ENCODE results near the gene LEPR.
"Not testable (repeated sequence)": the region's sequence is repeated elsewhere in the genome, so short reads cannot be mapped to it uniquely, and the experiment has no call there.

LEPR gene

DNA sequence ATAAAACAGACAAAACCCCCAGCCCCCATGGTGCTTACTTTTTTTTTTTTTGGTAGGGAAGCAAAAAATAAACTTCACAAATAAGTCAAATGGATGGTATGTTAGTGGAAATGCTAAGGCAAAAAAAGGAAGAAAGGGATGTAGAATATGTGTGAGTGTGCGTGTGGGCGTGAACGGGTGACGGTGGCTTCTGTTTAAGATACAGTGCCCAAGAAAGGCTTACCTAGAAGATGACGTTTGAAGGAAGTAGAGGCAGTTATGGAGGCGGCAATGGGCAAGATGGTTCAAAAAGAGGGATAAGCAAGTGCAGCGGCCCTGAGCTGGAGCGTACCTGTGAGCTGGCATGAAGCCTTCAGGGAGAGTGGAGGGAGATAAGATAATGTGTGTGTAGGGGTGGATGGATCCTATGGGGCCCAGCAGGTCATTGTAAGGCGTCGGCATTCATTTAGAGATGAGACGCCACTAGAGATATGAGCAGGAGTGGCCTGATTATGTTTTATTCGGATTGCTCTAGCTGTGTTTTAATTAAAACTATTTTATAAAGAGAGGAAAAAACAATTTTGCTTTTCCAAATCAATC lies 19.9 kb downstream of the LEPR start:
- H3K4me3 ChIP-seq (ENCODE audit: low read length in 2 of 2): no peak overlapping the region
- H3K36me3 ChIP-seq (ENCODE audit: control insufficient read depth in 2 of 2, insufficient read depth in 2 of 2, low read length in 2 of 2): no peaks in the 10 kb centered on the region
- no peaks in the 10 kb centered on the region for H3K27me3 ChIP-seq (ENCODE audit: control insufficient read depth in 1 of 2, insufficient read depth in 2 of 2, low read length in 2 of 2)
- H3K4me1 ChIP-seq (ENCODE audit: control insufficient read depth, insufficient read depth, low read length): no peaks in the 10 kb centered on the region
- no peaks in the 10 kb centered on the region for H3K9me3 ChIP-seq (ENCODE audit: control insufficient read depth in 2 of 2, low read length in 2 of 2)
- no peak overlapping the region for H3K9ac ChIP-seq (ENCODE audit: low read length in 2 of 2)
- H3K27ac ChIP-seq (ENCODE audit: low read length): no peak overlapping the region

GRCh38 chr1:65440915-65441314 lies 20.4 kb downstream of the LEPR start:
- no peaks in the 10 kb centered on the region for H3K27me3 ChIP-seq (ENCODE audit: control insufficient read depth in 1 of 2, insufficient read depth in 2 of 2, low read length in 2 of 2)
- H3K4me1 ChIP-seq (ENCODE audit: control insufficient read depth, insufficient read depth, low read length): no peaks in the 10 kb centered on the region
- H3K36me3 ChIP-seq (ENCODE audit: control insufficient read depth in 2 of 2, insufficient read depth in 2 of 2, low read length in 2 of 2): no peaks in the 10 kb centered on the region
- no peaks in the 10 kb centered on the region for H3K9me3 ChIP-seq (ENCODE audit: control insufficient read depth in 2 of 2, low read length in 2 of 2)
- no peak overlapping the region for H3K9ac ChIP-seq (ENCODE audit: low read length in 2 of 2)
- no peak overlapping the region for H3K4me3 ChIP-seq (ENCODE audit: low read length in 2 of 2)
- H3K27ac ChIP-seq (ENCODE audit: low read length): no peak overlapping the region

GRCh38 chr1:65441464-65441863 lies 21.0 kb downstream of the LEPR start:
- H3K4me3 ChIP-seq (ENCODE audit: low read length in 2 of 2): no peak overlapping the region

GRCh38 chr1:65442442-65442841 lies 22.0 kb downstream of the LEPR start:
- H3K27me3 ChIP-seq (ENCODE audit: control insufficient read depth in 1 of 2, insufficient read depth in 2 of 2, low read length in 2 of 2): no peaks in the 10 kb centered on the region
- H3K4me1 ChIP-seq (ENCODE audit: control insufficient read depth, insufficient read depth, low read length): no peaks in the 10 kb centered on the region
- no peak overlapping the region for H3K9ac ChIP-seq (ENCODE audit: low read length in 2 of 2)
- H3K27ac ChIP-seq (ENCODE audit: low read length): no peak overlapping the region
- no peaks in the 10 kb centered on the region for H3K9me3 ChIP-seq (ENCODE audit: control insufficient read depth in 2 of 2, low read length in 2 of 2)
- no peak overlapping the region for H3K4me3 ChIP-seq (ENCODE audit: low read length in 2 of 2)
- no peaks in the 10 kb centered on the region for H3K36me3 ChIP-seq (ENCODE audit: control insufficient read depth in 2 of 2, insufficient read depth in 2 of 2, low read length in 2 of 2)

More at GRCh38 chr1:65441464-65441863, 21.0 kb downstream of the LEPR start:
- no peaks in the 10 kb centered on the region for H3K36me3 ChIP-seq (ENCODE audit: control insufficient read depth in 2 of 2, insufficient read depth in 2 of 2, low read length in 2 of 2)
- no peaks in the 10 kb centered on the region for H3K27me3 ChIP-seq (ENCODE audit: control insufficient read depth in 1 of 2, insufficient read depth in 2 of 2, low read length in 2 of 2)
- H3K9ac ChIP-seq (ENCODE audit: low read length in 2 of 2): no peak overlapping the region
- H3K9me3 ChIP-seq (ENCODE audit: control insufficient read depth in 2 of 2, low read length in 2 of 2): no peaks in the 10 kb centered on the region
- H3K4me1 ChIP-seq (ENCODE audit: control insufficient read depth, insufficient read depth, low read length): no peaks in the 10 kb centered on the region
- H3K27ac ChIP-seq (ENCODE audit: low read length): no peak overlapping the region

DNA sequence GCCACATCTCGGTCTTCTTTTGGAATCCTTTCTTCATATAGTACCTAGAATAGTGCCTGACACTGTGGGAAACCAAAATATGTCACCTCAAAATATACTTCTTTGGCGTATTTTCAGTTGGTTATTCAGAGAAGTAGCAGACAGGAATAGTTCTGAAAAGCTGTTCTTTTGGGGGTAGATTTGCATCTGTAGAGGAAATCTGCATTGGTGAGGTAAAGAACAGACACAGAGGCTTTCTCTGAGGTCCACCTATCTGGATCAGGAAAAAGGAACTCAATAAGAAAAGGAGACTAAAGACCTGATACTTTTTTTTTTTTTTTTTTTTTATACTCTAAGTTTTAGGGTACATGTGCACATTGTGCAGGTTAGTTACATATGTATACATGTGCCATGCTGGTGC lies 23.2 kb downstream of the LEPR start:
- Histone ChIP-seq H3K4me1 (ENCODE audit: control insufficient read depth, insufficient read depth, low read length) (no peaks in the 10 kb centered on the region), H3K36me3 (ENCODE audit: control insufficient read depth in 2 of 2, insufficient read depth in 2 of 2, low read length in 2 of 2) (no peaks in the 10 kb centered on the region), H3K4me3 (ENCODE audit: low read length in 2 of 2) (no peak overlapping the region), H3K9ac (ENCODE audit: low read length in 2 of 2) (no peak overlapping the region), H3K9me3 (ENCODE audit: control insufficient read depth in 2 of 2, low read length in 2 of 2) (no peaks in the 10 kb centered on the region), H3K27ac (ENCODE audit: low read length) (no peak overlapping the region), H3K27me3 (ENCODE audit: control insufficient read depth in 1 of 2, insufficient read depth in 2 of 2, low read length in 2 of 2) (no peaks in the 10 kb centered on the region)

GRCh38 chr1:65444128-65444640 lies 23.7 kb downstream of the LEPR start:
- Histone ChIP-seq H3K27me3 (ENCODE audit: control insufficient read depth in 1 of 2, insufficient read depth in 2 of 2, low read length in 2 of 2) (no peaks in the 10 kb centered on the region), H3K9me3 (ENCODE audit: control insufficient read depth in 2 of 2, low read length in 2 of 2) (no peaks in the 10 kb centered on the region), H3K36me3 (ENCODE audit: control insufficient read depth in 2 of 2, insufficient read depth in 2 of 2, low read length in 2 of 2) (no peaks in the 10 kb centered on the region), H3K27ac (ENCODE audit: low read length) (no peak overlapping the region), H3K4me3 (ENCODE audit: low read length in 2 of 2) (no peak overlapping the region), H3K9ac (ENCODE audit: low read length in 2 of 2) (no peak overlapping the region), H3K4me1 (ENCODE audit: control insufficient read depth, insufficient read depth, low read length) (no peaks in the 10 kb centered on the region)

GRCh38 chr1:65445837-65446236 lies 25.4 kb downstream of the LEPR start:
- no peaks in the 10 kb centered on the region for H3K4me1 ChIP-seq (ENCODE audit: control insufficient read depth, insufficient read depth, low read length)
- H3K27me3 ChIP-seq (ENCODE audit: control insufficient read depth in 1 of 2, insufficient read depth in 2 of 2, low read length in 2 of 2): no peaks in the 10 kb centered on the region
- H3K9ac ChIP-seq (ENCODE audit: low read length in 2 of 2): no peak overlapping the region
- no peak overlapping the region for H3K4me3 ChIP-seq (ENCODE audit: low read length in 2 of 2)
- no peaks in the 10 kb centered on the region for H3K9me3 ChIP-seq (ENCODE audit: control insufficient read depth in 2 of 2, low read length in 2 of 2)
- no peaks in the 10 kb centered on the region for H3K36me3 ChIP-seq (ENCODE audit: control insufficient read depth in 2 of 2, insufficient read depth in 2 of 2, low read length in 2 of 2)
- H3K27ac ChIP-seq (ENCODE audit: low read length): no peak overlapping the region

- Histone ChIP-seq H3K27me3 (ENCODE audit: control insufficient read depth in 1 of 2, insufficient read depth in 2 of 2, low read length in 2 of 2) (no peaks in the 10 kb centered on the region), H3K4me1 (ENCODE audit: control insufficient read depth, insufficient read depth, low read length) (no peaks in the 10 kb centered on the region), H3K9ac (ENCODE audit: low read length in 2 of 2) (no peak overlapping the region), H3K4me3 (ENCODE audit: low read length in 2 of 2) (no peak overlapping the region), H3K9me3 (ENCODE audit: control insufficient read depth in 2 of 2, low read length in 2 of 2) (no peaks in the 10 kb centered on the region), H3K27ac (ENCODE audit: low read length) (no peak overlapping the region), H3K36me3 (ENCODE audit: control insufficient read depth in 2 of 2, insufficient read depth in 2 of 2, low read length in 2 of 2) (no peaks in the 10 kb centered on the region)
Measured at GRCh38 chr1:65449214-65449823, 28.9 kb downstream of the LEPR start.

GRCh38 chr1:65455678-65456077 lies 35.2 kb downstream of the LEPR start:
- H3K4me1 ChIP-seq (ENCODE audit: control insufficient read depth, insufficient read depth, low read length); H3K36me3 ChIP-seq (ENCODE audit: control insufficient read depth in 2 of 2, insufficient read depth in 2 of 2, low read length in 2 of 2); H3K27me3 ChIP-seq (ENCODE audit: control insufficient read depth in 1 of 2, insufficient read depth in 2 of 2, low read length in 2 of 2); H3K4me3 ChIP-seq (ENCODE audit: low read length in 2 of 2); H3K27ac ChIP-seq (ENCODE audit: low read length); H3K9ac ChIP-seq (ENCODE audit: low read length in 2 of 2); H3K9me3 ChIP-seq (ENCODE audit: control insufficient read depth in 2 of 2, low read length in 2 of 2): not testable (repeated sequence)

GRCh38 chr1:65456481-65456880 lies 36.0 kb downstream of the LEPR start:
- Histone ChIP-seq H3K36me3 (ENCODE audit: control insufficient read depth in 2 of 2, insufficient read depth in 2 of 2, low read length in 2 of 2) (no peaks in the 10 kb centered on the region), H3K4me3 (ENCODE audit: low read length in 2 of 2) (no peak overlapping the region), H3K4me1 (ENCODE audit: control insufficient read depth, insufficient read depth, low read length) (no peaks in the 10 kb centered on the region), H3K27me3 (ENCODE audit: control insufficient read depth in 1 of 2, insufficient read depth in 2 of 2, low read length in 2 of 2) (no peaks in the 10 kb centered on the region), H3K27ac (ENCODE audit: low read length) (no peak overlapping the region), H3K9me3 (ENCODE audit: control insufficient read depth in 2 of 2, low read length in 2 of 2) (no peaks in the 10 kb centered on the region), H3K9ac (ENCODE audit: low read length in 2 of 2) (no peak overlapping the region)

DNA sequence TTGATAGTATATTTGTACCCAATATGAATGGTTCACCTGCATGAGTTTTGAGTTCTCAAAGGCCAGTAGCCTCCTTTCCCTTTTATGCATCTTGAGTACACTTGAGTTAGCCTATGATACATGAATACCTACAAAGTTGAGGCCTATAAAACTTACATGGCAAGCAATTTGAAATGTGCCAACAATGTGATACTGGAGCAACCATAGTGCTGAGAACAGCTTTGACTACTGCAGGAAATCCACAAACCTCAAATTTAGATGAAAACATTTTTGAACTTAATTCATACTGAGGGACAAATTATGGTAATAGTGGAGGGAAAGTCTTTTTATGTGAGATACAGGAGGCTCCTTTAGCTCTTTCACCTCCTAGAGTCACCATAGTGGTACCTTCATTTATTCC lies 37.4 kb downstream of the LEPR start:
- Histone ChIP-seq H3K27me3 (ENCODE audit: control insufficient read depth in 1 of 2, insufficient read depth in 2 of 2, low read length in 2 of 2) (no peaks in the 10 kb centered on the region), H3K9me3 (ENCODE audit: control insufficient read depth in 2 of 2, low read length in 2 of 2) (no peaks in the 10 kb centered on the region), H3K4me3 (ENCODE audit: low read length in 2 of 2) (no peak overlapping the region), H3K9ac (ENCODE audit: low read length in 2 of 2) (no peak overlapping the region), H3K4me1 (ENCODE audit: control insufficient read depth, insufficient read depth, low read length) (no peaks in the 10 kb centered on the region), H3K27ac (ENCODE audit: low read length) (no peak overlapping the region), H3K36me3 (ENCODE audit: control insufficient read depth in 2 of 2, insufficient read depth in 2 of 2, low read length in 2 of 2) (no peaks in the 10 kb centered on the region)

Data from stomach smooth muscle (tissue), 2 donors.